Measurements from ENCODE around the gene REXO1. TPM values are rescaled to one million over a fixed set of nuclear protein-coding genes. Genes with fewer than 3 reads are reported as not detected.

REXO1 gene
- total RNA-seq, 1 experiment from 2014 or later, result 61.1 TPM

DNA sequence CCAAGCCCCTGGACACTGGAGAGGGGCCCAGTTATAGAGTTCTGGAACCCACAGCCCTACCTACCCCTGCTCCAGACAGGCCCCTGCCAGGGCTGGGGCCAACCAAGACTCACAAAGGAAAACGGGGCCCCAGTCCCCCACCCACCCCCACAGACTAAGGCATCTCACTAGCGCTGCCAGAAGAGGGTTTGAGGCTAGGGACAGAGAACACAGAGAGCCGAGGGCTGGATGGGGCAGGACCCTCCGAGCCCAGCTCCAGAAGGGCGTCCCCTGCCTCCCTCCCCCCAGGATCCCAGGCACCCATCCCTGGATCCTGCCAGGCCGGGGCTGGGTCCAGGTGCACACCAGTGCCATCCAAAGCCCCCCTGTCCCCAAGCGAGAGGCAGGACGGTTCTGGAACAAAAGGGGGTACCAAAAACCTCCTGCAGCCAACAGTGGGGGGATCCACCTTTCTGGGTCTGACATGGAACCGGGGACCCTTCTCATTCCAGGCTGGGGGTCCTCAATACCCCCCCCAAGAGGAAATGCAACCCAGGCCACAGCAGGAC, 4.4 kb upstream of the REXO1 start:
- no peaks in the 10 kb centered on the region for H3K9me3 Mint-ChIP-seq
- H3K36me3 Mint-ChIP-seq, result no peaks in the 10 kb centered on the region
- TF ChIP-seq ETV6 (CRISPR knock-in tag; IDR thresholded peaks at IDR 0.05) (no peak), NR3C1 (CRISPR knock-in tag; conservative IDR thresholded peaks at IDR 0.05; ENCODE audit: low read depth) (no peak), ZNF671 (CRISPR knock-in tag; IDR thresholded peaks at IDR 0.05) (no peak), FOXJ3 (CRISPR knock-in tag; IDR thresholded peaks at IDR 0.05; ENCODE audit: borderline replicate concordance) (no peak), PRRX2 (CRISPR knock-in tag; IDR thresholded peaks at IDR 0.05) (no peak), FOXK1 (CRISPR knock-in tag; IDR thresholded peaks at IDR 0.05) (no peak), USF1 (CRISPR knock-in tag; IDR thresholded peaks at IDR 0.05) (no peak), GRHL2 (CRISPR knock-in tag; IDR thresholded peaks at IDR 0.05; ENCODE audit: insufficient replicate concordance, severe bottlenecking) (no peak)
- TF ChIP-seq, protein P1, sequence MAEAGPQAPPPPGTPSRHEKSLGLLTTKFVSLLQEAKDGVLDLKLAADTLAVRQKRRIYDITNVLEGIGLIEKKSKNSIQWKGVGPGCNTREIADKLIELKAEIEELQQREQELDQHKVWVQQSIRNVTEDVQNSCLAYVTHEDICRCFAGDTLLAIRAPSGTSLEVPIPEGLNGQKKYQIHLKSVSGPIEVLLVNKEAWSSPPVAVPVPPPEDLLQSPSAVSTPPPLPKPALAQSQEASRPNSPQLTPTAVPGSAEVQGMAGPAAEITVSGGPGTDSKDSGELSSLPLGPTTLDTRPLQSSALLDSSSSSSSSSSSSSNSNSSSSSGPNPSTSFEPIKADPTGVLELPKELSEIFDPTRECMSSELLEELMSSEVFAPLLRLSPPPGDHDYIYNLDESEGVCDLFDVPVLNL (CRISPR knock-in tag; IDR thresholded peaks at IDR 0.05; ENCODE audit: borderline replicate concordance, low read depth), result no peak
- TF ChIP-seq, protein P2, sequence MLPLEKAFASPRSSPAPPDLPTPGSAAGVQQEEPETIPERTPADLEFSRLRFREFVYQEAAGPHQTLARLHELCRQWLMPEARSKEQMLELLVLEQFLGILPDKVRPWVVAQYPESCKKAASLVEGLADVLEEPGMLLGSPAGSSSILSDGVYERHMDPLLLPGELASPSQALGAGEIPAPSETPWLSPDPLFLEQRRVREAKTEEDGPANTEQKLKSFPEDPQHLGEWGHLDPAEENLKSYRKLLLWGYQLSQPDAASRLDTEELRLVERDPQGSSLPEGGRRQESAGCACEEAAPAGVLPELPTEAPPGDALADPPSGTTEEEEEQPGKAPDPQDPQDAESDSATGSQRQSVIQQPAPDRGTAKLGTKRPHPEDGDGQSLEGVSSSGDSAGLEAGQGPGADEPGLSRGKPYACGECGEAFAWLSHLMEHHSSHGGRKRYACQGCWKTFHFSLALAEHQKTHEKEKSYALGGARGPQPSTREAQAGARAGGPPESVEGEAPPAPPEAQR (CRISPR knock-in tag; IDR thresholded peaks at IDR 0.05), result no peak
- ATAC-seq, result no peak
- CTCF ChIA-PET, result interaction anchor here (0.6 to 8.2 kb wide), 5 partner anchors 10 to 427 kb away, joined by 3 to 70 read pairs (median 5); no protein-coding TSS in a partner anchor
- POLR2A ChIA-PET, result interaction anchor here (0.6 kb wide), 1 partner anchor 14 kb away, joined by 4 read pairs; no protein-coding TSS in a partner anchor
- peaks cover 31% of the 10 kb centered on the region for H3K4me1 Mint-ChIP-seq
- no peaks in the 10 kb centered on the region for H3K27me3 Mint-ChIP-seq (ENCODE audit: low read depth)
- DNase-seq (ENCODE audit: low spot score), result no peak
- H3K27ac Mint-ChIP-seq, result no peak overlapping the region
- peak overlapping the region; percentile 25; the same call in 1 of the 2 replicates for H3K4me3 Mint-ChIP-seq

GRCh38 chr19:1851654-1852580, 3.6 kb upstream of the REXO1 start:
- TF ChIP-seq SMAD4 (CRISPR knock-in tag; IDR thresholded peaks at IDR 0.05), result no peak
- TF ChIP-seq FOXP1 (CRISPR knock-in tag; IDR thresholded peaks at IDR 0.05; ENCODE audit: borderline replicate concordance), result no peak
- no peak for TF ChIP-seq GTF2I (CRISPR knock-in tag; conservative IDR thresholded peaks at IDR 0.05)
- TF ChIP-seq, protein P3, sequence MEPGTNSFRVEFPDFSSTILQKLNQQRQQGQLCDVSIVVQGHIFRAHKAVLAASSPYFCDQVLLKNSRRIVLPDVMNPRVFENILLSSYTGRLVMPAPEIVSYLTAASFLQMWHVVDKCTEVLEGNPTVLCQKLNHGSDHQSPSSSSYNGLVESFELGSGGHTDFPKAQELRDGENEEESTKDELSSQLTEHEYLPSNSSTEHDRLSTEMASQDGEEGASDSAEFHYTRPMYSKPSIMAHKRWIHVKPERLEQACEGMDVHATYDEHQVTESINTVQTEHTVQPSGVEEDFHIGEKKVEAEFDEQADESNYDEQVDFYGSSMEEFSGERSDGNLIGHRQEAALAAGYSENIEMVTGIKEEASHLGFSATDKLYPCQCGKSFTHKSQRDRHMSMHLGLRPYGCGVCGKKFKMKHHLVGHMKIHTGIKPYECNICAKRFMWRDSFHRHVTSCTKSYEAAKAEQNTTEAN (CRISPR knock-in tag; IDR thresholded peaks at IDR 0.05), result no peak
- no peak for TF ChIP-seq ATF1 (CRISPR knock-in tag; IDR thresholded peaks at IDR 0.05)
- TF ChIP-seq SOX15 (CRISPR knock-in tag; IDR thresholded peaks at IDR 0.05), result no peak
- CTCF ChIA-PET, result interaction anchor here (1.3 to 8.2 kb wide), 2 partner anchors 13 to 14 kb away, joined by 5 to 70 read pairs; no protein-coding TSS in a partner anchor
- H3K27ac Mint-ChIP-seq, result no peak overlapping the region
- H3K4me1 Mint-ChIP-seq, result peaks cover 38% of the 10 kb centered on the region
- DNase-seq (ENCODE audit: low spot score), result no peak
- POLR2A ChIA-PET, result no interaction called here
- no peaks in the 10 kb centered on the region for H3K36me3 Mint-ChIP-seq
- H3K9me3 Mint-ChIP-seq, result no peaks in the 10 kb centered on the region
- H3K4me3 Mint-ChIP-seq, result peak overlapping the region; percentile 45
- no peaks in the 10 kb centered on the region for H3K27me3 Mint-ChIP-seq (ENCODE audit: low read depth)
- ATAC-seq, result no peak

Data from WTC11 (cell line).